ENCODE results near the gene FABP3. TPM values are rescaled to one million over a fixed set of nuclear protein-coding genes. Genes with fewer than 3 reads are reported as not detected.

Gene FABP3
- total and polyA plus RNA-seq, 2 of the 13 experiments (the other 11 are each of a cell fraction or from before 2014, with no cell fraction given) = 0.21 to 0.24 TPM

GRCh38 chr1:31372051-31372450, 825 bp downstream of the FABP3 start (continued):
- TF ChIP-seq ZFP90 (CRISPR knock-in tag; IDR thresholded peaks at IDR 0.05; ENCODE audit: borderline replicate concordance) (no peak), ZNF510 (CRISPR knock-in tag; IDR thresholded peaks at IDR 0.05; ENCODE audit: low read depth) (no peak), ZBTB4 (CRISPR knock-in tag; IDR thresholded peaks at IDR 0.05; ENCODE audit: borderline replicate concordance) (no peak), TP53 (CRISPR knock-in tag; conservative IDR thresholded peaks at IDR 0.05) (no peak), KDM1A (CRISPR knock-in tag; IDR thresholded peaks at IDR 0.05) (no peak), ZNF775 (CRISPR knock-in tag; IDR thresholded peaks at IDR 0.05; ENCODE audit: borderline replicate concordance) (no peak), SIX1 (CRISPR knock-in tag; IDR thresholded peaks at IDR 0.05; ENCODE audit: borderline replicate concordance) (no peak), HDAC1 (CRISPR knock-in tag; IDR thresholded peaks at IDR 0.05) (no peak), HNF1B (CRISPR knock-in tag; IDR thresholded peaks at IDR 0.05) (0 out of 2 replicates have a peak, but pooled peaks have one; percentile 3), ZNF577 (CRISPR knock-in tag; IDR thresholded peaks at IDR 0.05; ENCODE audit: borderline replicate concordance, low read depth) (no peak), FOXM1 (CRISPR knock-in tag; IDR thresholded peaks at IDR 0.05) (no peak), NFE2 (CRISPR knock-in tag; IDR thresholded peaks at IDR 0.05) (no peak), ZBTB14 (CRISPR knock-in tag; IDR thresholded peaks at IDR 0.05) (no peak), PPARG (CRISPR knock-in tag; conservative IDR thresholded peaks at IDR 0.05) (no peak), ZFP36L1 (CRISPR knock-in tag; IDR thresholded peaks at IDR 0.05) (no peak), TEAD3 (CRISPR knock-in tag; optimal IDR thresholded peaks at IDR 0.05; ENCODE audit: borderline replicate concordance) (no peak), KMT2A (CRISPR knock-in tag; IDR thresholded peaks at IDR 0.05) (0 out of 2 replicates have a peak, but pooled peaks have one; percentile 35), ZIK1 (CRISPR knock-in tag; IDR thresholded peaks at IDR 0.05; ENCODE audit: borderline replicate concordance, low read depth) (no peak), MEIS2 (CRISPR knock-in tag; IDR thresholded peaks at IDR 0.05) (no peak), ZNF292 (CRISPR knock-in tag; IDR thresholded peaks at IDR 0.05; ENCODE audit: borderline replicate concordance, low read depth) (no peak), ZNF350 (CRISPR knock-in tag; IDR thresholded peaks at IDR 0.05; ENCODE audit: borderline replicate concordance, low read depth) (0 out of 2 replicates have a peak, but pooled peaks have one; percentile 6), FUBP1 (CRISPR knock-in tag; IDR thresholded peaks at IDR 0.05; ENCODE audit: borderline replicate concordance) (no peak), ATF1 (CRISPR knock-in tag; IDR thresholded peaks at IDR 0.05) (no peak), PITX1 (CRISPR knock-in tag; IDR thresholded peaks at IDR 0.05) (no peak)
